Measurements from ENCODE around the gene C20orf173.

Gene C20orf173

DNA sequence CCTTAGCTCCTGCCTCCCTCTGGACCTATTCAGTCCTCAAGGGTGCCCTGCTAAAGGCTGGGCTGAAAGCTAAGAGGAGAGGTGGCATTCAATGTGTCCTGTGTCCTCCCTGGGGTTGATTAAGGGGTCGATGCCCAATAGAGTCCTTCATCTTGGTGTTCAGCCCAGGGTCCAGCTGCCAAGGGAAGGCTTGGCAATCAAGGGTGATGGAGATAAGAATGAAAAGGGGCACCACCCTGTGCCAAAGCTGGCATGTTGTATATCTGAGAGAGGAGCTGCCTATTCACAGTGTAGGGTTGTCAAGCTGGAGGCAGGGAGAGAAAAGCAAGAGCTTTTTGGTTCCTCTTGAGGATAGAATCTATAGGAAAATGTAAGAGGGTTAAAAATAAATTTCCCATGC, 12.3 kb downstream of the C20orf173 start:
- H3K4me3 ChIP-seq (replicated peaks in 1 of 2; ENCODE audit: low read depth in 2 of 2, low read length in 2 of 2): no peak overlapping the region
- DNase-seq (ENCODE audit: low read depth in 2 of 2): no peak
- TF ChIP-seq, protein P1, sequence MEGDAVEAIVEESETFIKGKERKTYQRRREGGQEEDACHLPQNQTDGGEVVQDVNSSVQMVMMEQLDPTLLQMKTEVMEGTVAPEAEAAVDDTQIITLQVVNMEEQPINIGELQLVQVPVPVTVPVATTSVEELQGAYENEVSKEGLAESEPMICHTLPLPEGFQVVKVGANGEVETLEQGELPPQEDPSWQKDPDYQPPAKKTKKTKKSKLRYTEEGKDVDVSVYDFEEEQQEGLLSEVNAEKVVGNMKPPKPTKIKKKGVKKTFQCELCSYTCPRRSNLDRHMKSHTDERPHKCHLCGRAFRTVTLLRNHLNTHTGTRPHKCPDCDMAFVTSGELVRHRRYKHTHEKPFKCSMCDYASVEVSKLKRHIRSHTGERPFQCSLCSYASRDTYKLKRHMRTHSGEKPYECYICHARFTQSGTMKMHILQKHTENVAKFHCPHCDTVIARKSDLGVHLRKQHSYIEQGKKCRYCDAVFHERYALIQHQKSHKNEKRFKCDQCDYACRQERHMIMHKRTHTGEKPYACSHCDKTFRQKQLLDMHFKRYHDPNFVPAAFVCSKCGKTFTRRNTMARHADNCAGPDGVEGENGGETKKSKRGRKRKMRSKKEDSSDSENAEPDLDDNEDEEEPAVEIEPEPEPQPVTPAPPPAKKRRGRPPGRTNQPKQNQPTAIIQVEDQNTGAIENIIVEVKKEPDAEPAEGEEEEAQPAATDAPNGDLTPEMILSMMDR (IDR thresholded peaks at IDR 0.05; ENCODE audit: low read depth, low read length): no peak

DNA sequence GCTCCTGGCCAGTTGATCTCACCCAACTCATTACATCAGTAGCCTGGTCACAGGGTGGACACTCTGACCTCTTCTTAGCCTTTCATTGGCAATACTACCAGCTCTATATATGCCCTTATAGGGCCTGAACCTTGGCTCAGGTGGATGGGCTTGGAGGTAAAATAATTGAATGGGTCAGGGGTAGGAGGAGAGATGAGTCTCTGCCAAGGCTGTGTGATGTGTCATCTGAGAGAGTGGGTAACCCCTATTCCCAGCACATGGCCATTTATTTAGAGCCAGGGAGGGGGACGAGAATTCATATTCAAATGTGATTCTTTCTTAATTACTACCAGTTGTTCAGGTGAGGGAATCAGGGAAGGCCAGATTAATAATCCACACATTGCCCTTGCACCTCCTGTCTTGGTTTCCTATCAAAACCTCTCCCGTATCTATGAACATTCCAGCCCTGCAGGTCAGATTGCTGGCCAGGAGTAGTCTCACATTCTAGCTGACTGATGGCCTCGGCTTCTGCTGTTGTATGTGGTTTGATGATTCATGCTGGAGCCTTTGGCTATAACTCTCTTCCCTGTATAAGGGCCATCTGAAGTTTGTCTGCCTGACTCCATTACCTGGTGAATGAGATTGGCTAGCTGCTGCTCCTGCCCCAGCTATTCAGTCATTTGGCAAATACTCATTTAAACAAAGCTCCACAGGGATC, 13.4 kb downstream of the C20orf173 start:
- H3K4me3 ChIP-seq (replicated peaks in 1 of 2; ENCODE audit: low read depth in 2 of 2, low read length in 2 of 2): no peak overlapping the region
- peak; percentile 67 to 75 for DNase-seq (ENCODE audit: low read depth in 2 of 2)
- TF ChIP-seq, protein P1 (IDR thresholded peaks at IDR 0.05; ENCODE audit: low read depth, low read length): no peak

DNA sequence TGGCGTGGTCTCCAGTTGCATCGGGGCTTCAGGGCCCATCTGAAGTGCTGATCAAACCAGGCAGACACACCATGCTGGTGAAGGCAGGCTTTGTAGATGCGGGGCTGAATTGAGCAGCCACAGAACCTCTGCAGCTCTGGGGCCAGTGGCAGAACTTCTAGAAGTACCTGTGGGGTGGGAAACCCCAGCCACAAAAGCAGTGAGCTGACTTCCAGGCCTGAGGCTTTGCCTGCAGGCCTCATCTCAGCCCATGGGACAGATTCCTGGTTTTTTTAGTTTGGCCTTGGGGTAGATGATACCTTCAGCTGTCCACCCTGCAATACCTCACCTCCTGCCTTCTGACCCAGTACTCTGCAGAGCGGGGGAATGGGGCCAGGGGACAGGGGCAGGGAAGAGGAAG, 14.1 kb downstream of the C20orf173 start:
- H3K4me3 ChIP-seq (replicated peaks in 1 of 2; ENCODE audit: low read depth in 2 of 2, low read length in 2 of 2): no peak overlapping the region
- DNase-seq (ENCODE audit: low read depth in 2 of 2): no peak
- TF ChIP-seq, protein P1 (IDR thresholded peaks at IDR 0.05; ENCODE audit: low read depth, low read length): no peak

DNA sequence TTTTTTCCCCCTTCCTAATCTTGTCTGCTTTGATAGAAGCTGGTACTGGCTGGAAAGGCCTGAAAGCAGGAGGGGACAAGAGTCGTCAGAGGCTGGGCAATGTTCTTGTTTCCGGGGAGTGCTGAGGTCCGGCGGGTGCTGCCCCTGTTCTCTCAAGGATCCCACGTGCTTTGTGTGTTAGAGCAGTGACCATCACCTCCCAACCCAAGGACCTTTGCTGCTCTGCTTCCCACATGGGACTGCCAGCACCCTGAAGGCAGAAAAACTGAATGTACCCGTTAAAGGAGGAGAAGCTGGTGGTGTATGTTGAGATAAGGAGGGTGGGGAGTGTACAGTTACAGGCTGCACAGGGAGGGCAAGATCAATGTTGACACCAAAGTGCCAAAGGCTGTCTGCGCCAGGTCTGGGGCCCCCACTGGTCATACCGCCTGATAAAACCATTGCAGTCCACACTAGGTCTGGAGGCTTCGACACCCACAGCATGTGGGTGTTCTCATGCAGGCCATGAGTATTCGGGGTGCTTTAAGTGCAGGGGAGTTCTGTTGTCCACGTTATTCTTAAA, 15.0 kb downstream of the C20orf173 start:
- DNase-seq (ENCODE audit: low read depth in 2 of 2): no peak
- TF ChIP-seq, protein P1 (IDR thresholded peaks at IDR 0.05; ENCODE audit: low read depth, low read length): no peak
- no peak overlapping the region for H3K4me3 ChIP-seq (replicated peaks in 1 of 2; ENCODE audit: low read depth in 2 of 2, low read length in 2 of 2)

DNA sequence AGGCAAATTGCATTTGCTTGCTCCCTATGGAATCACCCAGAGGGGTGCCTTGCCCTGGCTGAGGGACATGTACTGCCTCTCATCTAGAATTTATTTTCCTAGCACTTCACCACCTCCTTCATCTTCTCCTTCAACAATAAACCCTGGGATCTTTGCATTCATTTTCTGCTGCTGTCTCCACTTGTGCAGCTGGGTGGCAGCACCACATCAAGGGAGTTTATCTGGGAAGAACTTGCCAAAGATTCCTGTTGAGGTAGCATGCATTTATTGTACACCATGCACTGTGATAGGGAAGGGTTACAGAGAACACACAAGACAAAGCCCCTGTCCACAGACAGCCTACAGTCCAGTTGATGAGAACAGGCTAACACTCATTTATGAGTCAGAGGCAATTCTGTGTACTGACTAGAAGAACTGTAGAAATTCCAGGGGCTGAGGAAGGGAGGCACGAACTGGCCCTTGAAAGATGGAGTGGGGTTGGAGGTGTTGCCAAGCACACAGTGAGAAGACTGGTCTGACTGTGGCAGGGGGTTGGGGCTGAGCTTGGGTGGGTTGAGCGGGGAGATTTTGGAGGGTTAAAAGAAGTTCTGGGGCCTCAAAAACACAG, 17.5 kb downstream of the C20orf173 start:
- H3K4me3 ChIP-seq (replicated peaks in 1 of 2; ENCODE audit: low read depth in 2 of 2, low read length in 2 of 2): no peak overlapping the region
- peak; percentile 54 to 69 for DNase-seq (ENCODE audit: low read depth in 2 of 2)
- TF ChIP-seq, protein P1 (IDR thresholded peaks at IDR 0.05; ENCODE audit: low read depth, low read length): peak; percentile 58

DNA sequence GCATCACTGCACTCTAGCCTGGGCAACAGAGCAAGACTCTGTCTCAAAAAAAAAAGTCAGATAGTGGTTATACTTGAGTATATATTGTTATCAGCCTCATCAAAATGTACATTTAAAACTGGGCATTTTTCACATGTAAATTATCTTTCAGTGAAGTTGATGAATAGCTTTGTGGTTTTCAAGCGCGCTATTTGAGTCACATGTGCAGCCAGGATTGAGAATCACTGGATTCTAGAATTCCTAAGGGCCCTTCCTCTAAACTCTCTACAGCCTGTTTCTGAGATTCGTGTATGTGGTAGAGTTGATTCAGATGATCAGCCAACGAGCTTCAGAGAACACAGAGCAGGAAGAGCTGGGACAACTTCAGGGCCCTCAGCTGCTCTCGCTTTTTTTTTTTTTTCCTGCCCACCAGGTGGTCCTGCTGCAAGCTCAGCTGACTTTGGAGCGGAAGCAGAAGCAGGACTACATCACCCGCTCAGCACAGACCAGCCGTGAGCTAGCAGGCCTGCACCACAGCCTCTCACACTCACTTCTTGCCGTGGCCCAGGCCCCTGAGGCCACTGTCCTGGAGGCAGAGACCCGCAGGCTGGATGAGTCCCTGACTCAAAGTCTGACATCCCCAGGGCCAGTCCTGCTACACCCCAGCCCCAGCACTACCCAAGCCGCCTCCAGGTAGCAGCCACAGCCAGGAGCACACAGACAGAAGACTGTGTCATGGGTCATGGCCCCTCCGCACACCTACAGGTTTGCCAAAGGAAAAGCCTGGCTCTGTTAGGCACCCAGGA, 18.3 kb downstream of the C20orf173 start:
- TF ChIP-seq, protein P1 (IDR thresholded peaks at IDR 0.05; ENCODE audit: low read depth, low read length): no peak
- DNase-seq (ENCODE audit: low read depth in 2 of 2): peak in 1 of 2 donors; percentile 29
- H3K4me3 ChIP-seq (replicated peaks in 1 of 2; ENCODE audit: low read depth in 2 of 2, low read length in 2 of 2): no peak overlapping the region

Data from cardiac fibroblast (primary cell).